H1 (cell line): Measurements from ENCODE around the gene CISH. TPM values are rescaled to one million over a fixed set of nuclear protein-coding genes. Genes with fewer than 3 reads are reported as not detected.

Experiments
- CTCF ChIA-PET: fragments of 300-600 bp; sonication (Branson Sonifier 250); formaldehyde crosslinking; loops from one replicate; lab custom pipeline; 2021; ENCODE audit not compliant: partially characterized antibody; lab: Charles Lee
- POLR2A ChIA-PET: fragments of 300-600 bp; sonication (Branson Sonifier 250); formaldehyde crosslinking; loops from one replicate; lab custom pipeline; 2021; ENCODE audit warnings: inconsistent platforms; ENCODE audit not compliant: partially characterized antibody; lab: Charles Lee
- DNase-seq, 2 experiments: peaks; one replicate each; pipeline versions ENCODE4 v3.0.0 to v3.0.0-alpha.2; 2010 to 2022; ENCODE audit warnings: low spot score in 2 of 2, low read depth in 1 of 2, mixed read lengths in 1 of 2
- FAIRE-seq: peaks from 2 replicates; lab custom pipeline; 2011; peaks lifted over from hg19 to GRCh38; lab: Jason Lieb, UNC
- H2AFZ ChIP-seq: 2 replicates; pipeline ENCODE4 v1.8.1; 2012; ENCODE audit warnings: low read length, inconsistent platforms
- H2AK5ac ChIP-seq: 2 replicates; pipeline ENCODE4 v1.6.1; 2013; ENCODE audit warnings: low read depth, low read length
- H2BK120ac ChIP-seq: replicated peaks from 2 replicates; pipeline ENCODE3; 2013; ENCODE audit warnings: low read depth, low read length, inconsistent platforms
- H2BK12ac ChIP-seq: 2 replicates; pipeline ENCODE4 v1.6.1; 2013; ENCODE audit warnings: low read depth, low read length
- H2BK15ac ChIP-seq: 2 replicates; pipeline ENCODE4 v1.6.1; 2013; ENCODE audit warnings: low read length
- H2BK20ac ChIP-seq: 2 replicates; pipeline ENCODE4 v1.6.1; 2013; ENCODE audit warnings: low read length
- H2BK5ac ChIP-seq: 2 replicates; pipeline ENCODE4 v1.6.1; 2013; ENCODE audit warnings: low read depth, low read length
- H3K14ac ChIP-seq: 2 replicates; pipeline ENCODE4 v1.6.1; 2013; ENCODE audit warnings: inconsistent platforms; ENCODE audit not compliant: insufficient read length
- H3K18ac ChIP-seq: 2 replicates; pipeline ENCODE4 v1.6.1; 2013; ENCODE audit warnings: low read length; ENCODE audit errors: extremely low read depth
- H3K23ac ChIP-seq: 2 replicates; pipeline ENCODE4 v1.6.1; 2013; ENCODE audit warnings: inconsistent platforms; ENCODE audit not compliant: insufficient read length
- H3K23me2 ChIP-seq: 2 replicates; pipeline ENCODE4 v1.6.1; 2013; ENCODE audit warnings: low read depth, low read length
- H3K27ac ChIP-seq: 2 replicates; pipeline ENCODE4 v1.6.1; 2011; ENCODE audit warnings: low read depth, low read length, inconsistent platforms
- H3K27me3 ChIP-seq, 4 experiments: replicated peaks in 1 of 4; 1 replicate in 1 of 4; 2 replicates in 3 of 4; pipeline versions ENCODE4 v1.6.1 to v1.8.1; 2011 to 2013; ENCODE audit warnings: low read length in 3 of 4, mild to moderate bottlenecking in 3 of 4, inconsistent platforms in 2 of 4, mixed read lengths in 2 of 4, moderate library complexity in 1 of 4; ENCODE audit not compliant: control insufficient read depth in 3 of 4, insufficient read depth in 3 of 4; ENCODE audit errors: extremely low read depth in 1 of 4
- H3K36me3 ChIP-seq, 4 experiments: 2 replicates each; pipeline versions ENCODE4 v1.6.1 to v1.8.1; 2011 to 2013; ENCODE audit warnings: mild to moderate bottlenecking in 4 of 4, low read length in 3 of 4, moderate library complexity in 2 of 4, control low read depth in 1 of 4, inconsistent platforms in 1 of 4; ENCODE audit not compliant: insufficient read depth in 4 of 4, control insufficient read depth in 2 of 4
- H3K4ac ChIP-seq: replicated peaks from 2 replicates; pipeline ENCODE3; 2013; ENCODE audit warnings: low read length, low read depth, mixed read lengths, inconsistent platforms; ENCODE audit not compliant: insufficient read length
- H3K4me1 ChIP-seq, 4 experiments: replicated peaks in 1 of 4; 1 replicate in 1 of 4; 2 replicates in 3 of 4; pipeline versions ENCODE4 v1.6.1 to v1.8.1; 2011 to 2013; ENCODE audit warnings: low read length in 3 of 4, inconsistent platforms in 2 of 4, mixed read lengths in 1 of 4; ENCODE audit not compliant: insufficient read depth in 4 of 4, control insufficient read depth in 3 of 4
- H3K4me2 ChIP-seq, 2 experiments: 2 replicates each; pipeline versions ENCODE4 v1.6.1 to v1.8.1; 2011 to 2013; ENCODE audit warnings: low read depth in 2 of 2, low read length in 2 of 2, control low read depth in 1 of 2, inconsistent platforms in 1 of 2, mild to moderate bottlenecking in 1 of 2; ENCODE audit not compliant: insufficient read depth in 1 of 2
- H3K4me3 ChIP-seq, 4 experiments: fragments of 200-600, 300-600 bp in 1 of 4; sonication (generic), shearing (Covaris generic), sonication (Bioruptor Twin) in 1 of 4; 2 replicates each; pipeline versions ENCODE4 v1.5.1 to v1.8.1; 2011 to 2016; ENCODE audit warnings: low read length in 4 of 4, low read depth in 3 of 4, control low read depth in 2 of 4, inconsistent platforms in 2 of 4, mild to moderate bottlenecking in 2 of 4, mixed read lengths in 1 of 4, moderate library complexity in 1 of 4; ENCODE audit not compliant: insufficient read depth in 2 of 4; ENCODE audit errors: extremely low read depth in 1 of 4
- H3K56ac ChIP-seq: replicated peaks from 2 replicates; pipeline ENCODE3; 2013; ENCODE audit warnings: low read depth, mild to moderate bottlenecking, mixed read lengths, low read length, inconsistent platforms; ENCODE audit not compliant: insufficient read length
- H3K79me1 ChIP-seq: 2 replicates; pipeline ENCODE4 v1.6.1; 2013; ENCODE audit warnings: low read depth, low read length, control low read depth
- H3K79me2 ChIP-seq, 2 experiments: 2 replicates each; pipeline versions ENCODE4 v1.6.1 to v1.8.1; 2012 to 2013; ENCODE audit warnings: low read length in 2 of 2, mild to moderate bottlenecking in 2 of 2, inconsistent platforms in 1 of 2; ENCODE audit not compliant: insufficient read depth in 2 of 2, control insufficient read depth in 1 of 2
- H3K9ac ChIP-seq, 4 experiments: replicated peaks in 1 of 4; 1 replicate in 1 of 4; 2 replicates in 3 of 4; pipeline versions ENCODE4 v1.6.1 to v1.8.1; 2011 to 2013; ENCODE audit warnings: low read depth in 3 of 4, low read length in 3 of 4, control low read depth in 2 of 4, mild to moderate bottlenecking in 2 of 4, moderate library complexity in 2 of 4, inconsistent platforms in 1 of 4; ENCODE audit errors: extremely low read depth in 1 of 4
- H3K9me3 ChIP-seq, 2 experiments: 2 replicates each; pipeline versions ENCODE4 v1.6.1 to v1.8.1; 2012 to 2013; ENCODE audit warnings: mild to moderate bottlenecking in 2 of 2, moderate library complexity in 2 of 2, control low read depth in 1 of 2, inconsistent platforms in 1 of 2, low read depth in 1 of 2, low read length in 1 of 2, mixed read lengths in 1 of 2; ENCODE audit not compliant: insufficient read depth in 2 of 2
- H4K20me1 ChIP-seq, 2 experiments: replicated peaks in 1 of 2; 2 replicates each; pipeline versions ENCODE3 to v1.8.1; 2011 to 2013; ENCODE audit warnings: inconsistent platforms in 2 of 2, low read length in 2 of 2, mild to moderate bottlenecking in 1 of 2; ENCODE audit not compliant: insufficient read depth in 2 of 2, control insufficient read depth in 1 of 2
- H4K5ac ChIP-seq: 2 replicates; pipeline ENCODE4 v1.6.1; 2013; ENCODE audit warnings: low read length, low read depth, mixed read lengths, inconsistent platforms; ENCODE audit not compliant: insufficient read length
- H4K8ac ChIP-seq: 2 replicates; pipeline ENCODE4 v1.8.0; 2013; ENCODE audit warnings: mild to moderate bottlenecking, moderate library complexity, low read length, inconsistent platforms; ENCODE audit not compliant: insufficient read depth; ENCODE audit errors: extremely low read depth
- H4K91ac ChIP-seq: replicated peaks from 2 replicates; pipeline ENCODE3; 2013; ENCODE audit warnings: low read length, mixed read lengths, inconsistent platforms; ENCODE audit not compliant: insufficient read length
- BCL11A ChIP-seq, 2 experiments: IDR thresholded peaks; one replicate each; pipeline ENCODE4 v1.6.1; 2011; ENCODE audit warnings: low read depth in 2 of 2, low read length in 2 of 2, mild to moderate bottlenecking in 2 of 2
- CBX8 ChIP-seq: fragments of 300-800, 300-1000 bp; sonication (generic); IDR thresholded peaks from 2 replicates; pipeline ENCODE4 v1.7.1; 2016; ENCODE audit warnings: low read depth, low read length, borderline replicate concordance
- CEBPB ChIP-seq: IDR thresholded peaks from 2 replicates; pipeline ENCODE4 v1.6.1; 2012; ENCODE audit warnings: low read depth, low read length
- CREB1 ChIP-seq: IDR thresholded peaks from 2 replicates; pipeline ENCODE4 v1.6.1; 2012; ENCODE audit warnings: inconsistent platforms
- EP300 ChIP-seq, 2 experiments: IDR thresholded peaks; 1 replicate in 1 of 2; 2 replicates in 1 of 2; pipeline ENCODE4 v1.6.1; 2011 to 2012; ENCODE audit warnings: low read depth in 2 of 2, low read length in 2 of 2, mild to moderate bottlenecking in 2 of 2, borderline replicate concordance in 1 of 2, inconsistent platforms in 1 of 2, moderate library complexity in 1 of 2
- HDAC6 ChIP-seq: IDR thresholded peaks from one replicate; pipeline ENCODE4 v1.7.1; 2012; ENCODE audit warnings: low read depth, mild to moderate bottlenecking, inconsistent platforms, low read length, moderate library complexity
- POLR2AphosphoS5 ChIP-seq: IDR thresholded peaks from 2 replicates; pipeline ENCODE4 v1.6.1; 2011; ENCODE audit warnings: low read depth, low read length
- RBBP5 ChIP-seq: IDR thresholded peaks from 2 replicates; pipeline ENCODE4 v1.7.1; 2012; ENCODE audit warnings: low read depth, mild to moderate bottlenecking, inconsistent platforms, low read length, moderate library complexity, borderline replicate concordance
- RFX5 ChIP-seq: IDR thresholded peaks from 2 replicates; pipeline ENCODE4 v1.6.1; 2011; ENCODE audit warnings: low read depth, low read length, improper control_type of control experiment, borderline replicate concordance
- RNF2 ChIP-seq: fragments of 200-900, 300-1000 bp; sonication (generic); IDR thresholded peaks from 2 replicates; pipeline ENCODE4 v1.7.1; 2016; ENCODE audit warnings: borderline replicate concordance, low read depth, mild to moderate bottlenecking, antibody characterized with exemption, low read length; ENCODE audit not compliant: poor library complexity, severe bottlenecking; ENCODE audit errors: missing control alignments
- SIN3A ChIP-seq, 2 experiments: IDR thresholded peaks in 1 of 2; conservative IDR thresholded peaks in 1 of 2; 2 replicates each; pipeline ENCODE4 v1.6.1; 2011 to 2012; ENCODE audit warnings: low read length in 2 of 2, improper control_type of control experiment in 1 of 2, low read depth in 1 of 2, mild to moderate bottlenecking in 1 of 2
- SIRT6 ChIP-seq: IDR thresholded peaks from one replicate; pipeline ENCODE4 v1.7.1; 2012; ENCODE audit warnings: low read length, inconsistent platforms
- SP1 ChIP-seq: IDR thresholded peaks from 2 replicates; pipeline ENCODE4 v1.6.1; 2011; ENCODE audit warnings: low read depth, low read length
- WGBS, 2 experiments: shearing (Covaris generic) in 1 of 2; methylation state at CpG; one replicate each; pipeline versions ENCODE4 v1.1.6 to v1.1.7; 2013 to 2015; ENCODE audit warnings: low lambda C conversion rate in 2 of 2, mixed read lengths in 2 of 2, inconsistent platforms in 1 of 2, low coverage in 1 of 2, missing lambda C conversion rate in 1 of 2; ENCODE audit not compliant: insufficient replicate concordance in 2 of 2, insufficient coverage in 1 of 2, insufficient read length in 1 of 2; ENCODE audit errors: extremely low coverage in 1 of 2, missing lambda C conversion rate in 1 of 2; 5-methylcytosine and 5-hydroxymethylcytosine counted together
- polyA plus RNA-seq, 7 experiments: library from polyadenylated mRNA; depleted of rRNA in 3 of 7; stranded (reverse) in 5 of 7; unstranded in 2 of 7; fragments of >200 nt in 5 of 7; fragments of 200-250 nt in 2 of 7; gene quantifications; 1 replicate in 5 of 7; 2 replicates in 1 of 7; 4 replicates in 1 of 7; pipeline versions ENCODE4 v1.2.1 to v1.2.3, GENCODE V29; 2011 to 2013; ENCODE audit warnings: missing spikeins in 2 of 7, mixed read lengths in 2 of 7
- total RNA-seq: library from RNA; stranded (reverse); fragmentation: NEBNext Ultra II Directional; extraction: Animal tissue kit (Norgen Biotek cat#: 25700); gene quantifications from 2 replicates; pipeline ENCODE4 v1.2.1, GENCODE V29; 2021

Gene CISH
- total and polyA plus RNA-seq, 2 of the 8 experiments (the other 6 are each of a cell fraction or from before 2014, with no cell fraction given): 1.9 to 2.2 TPM

GRCh38 chr3:50616770-50617095, 5.2 kb upstream of the CISH start:
- Histone ChIP-seq H3K9me3 (no peaks in the 10 kb centered on the region), H4K20me1 (peaks cover 4 to 13% of the 10 kb centered on the region in 2 experiments), H3K9ac (no peak overlapping the region), H3K56ac (no peak overlapping the region), H2BK120ac (no peak overlapping the region), H3K23me2 (peaks cover 15% of the 10 kb centered on the region), H3K36me3 (no peaks in the 10 kb centered on the region), H3K4me1 (peaks cover 0 to 16% (median 9%) of the 10 kb centered on the region in 4 experiments; a peak in 6 of 7 replicates), H3K79me1 (no peaks in the 10 kb centered on the region; the same call in 1 of the 2 replicates), H3K4me2 (peak overlapping the region; percentile 91 to 99), H3K4me3 (peak overlapping the region; percentile 59 to 68 (median 65)), H3K27me3 (peaks cover 3 to 22% (median 17%) of the 10 kb centered on the region in 4 experiments; a peak in 6 of 7 replicates), H4K5ac (no peak overlapping the region), H2BK12ac (no peak overlapping the region), H2BK15ac (no peak overlapping the region), H3K27ac (no peak overlapping the region), H4K91ac (no peak overlapping the region), H3K23ac (no peak overlapping the region), H2AFZ (peak overlapping the region; percentile 29; the same call in 1 of the 2 replicates), H3K4ac (no peak overlapping the region), H4K8ac (no peak overlapping the region), H2BK20ac (no peak overlapping the region), H3K79me2 (peaks cover 0 to 15% of the 10 kb centered on the region in 2 experiments; a peak in 1 of 4 replicates), H2BK5ac (no peak overlapping the region), H3K14ac (no peak overlapping the region), H2AK5ac (no peak overlapping the region), H3K18ac (peak overlapping the region; percentile 6; the same call in 1 of the 2 replicates)
- ChIA-PET CTCF (interaction anchor here (0.6 to 50.4 kb wide), 29 partner anchors 14 to 771 kb away, joined by 3 to 1262 read pairs (median 5); partner anchors contain the start of genes C3orf18, DOCK3, HEMK1 and MANF), POLR2A (interaction anchor here (0.7 to 4.8 kb wide), 10 partner anchors 8 to 772 kb away, joined by 3 to 20 read pairs (median 5); partner anchors contain the start of gene MANF)
- WGBS, 2 experiments: 0% methylated on average over 21 of the region's 22 CpGs; no CpG with 5 or more reads in 1 of the 2 experiments
- DNase-seq (peak; percentile 84 to 98), FAIRE-seq (no peak)
- TF ChIP-seq RFX5: 0 out of 2 replicates have a peak, but pooled peaks have one; percentile 27
- TF ChIP-seq CREB1: peak; percentile 79
- peak in 1 of 2 experiments; percentile 1; a peak in 1 of 3 replicates for TF ChIP-seq EP300 (IDR thresholded peaks at IDR 0.05; ENCODE audit: borderline replicate concordance in 1 of 2, low read depth in 2 of 2, low read length in 2 of 2)
- no peak for TF ChIP-seq BCL11A (IDR thresholded peaks at IDR 0.05; ENCODE audit: low read depth in 2 of 2, low read length in 2 of 2)
- TF ChIP-seq RBBP5: peak; percentile 20; the same call in 1 of the 2 replicates
- no peak for TF ChIP-seq SIRT6
- no peak for TF ChIP-seq POLR2AphosphoS5
- TF ChIP-seq SP1: peak; percentile 79
- no peak for TF ChIP-seq RNF2
- TF ChIP-seq HDAC6: no peak
- TF ChIP-seq CEBPB: no peak
- TF ChIP-seq SIN3A (conservative IDR thresholded peaks at IDR 0.05 in 1 of 2, IDR thresholded peaks at IDR 0.05 in 1 of 2; ENCODE audit: low read depth in 1 of 2, low read length in 2 of 2): peak; percentile 54 to 73; a peak in 1 of 4 replicates
- no peak for TF ChIP-seq CBX8
